Endothelial cell of umbilical vein (primary cell): ENCODE measurements around the gene ZDHHC17. TPM values are rescaled to one million over a fixed set of nuclear protein-coding genes. Genes with fewer than 3 reads are reported as not detected.

ENCODE experiments used
- BruUV-seq: library from RNA; stranded (reverse); fragments of 400-500 nt; replicated peaks from 2 replicates; lab custom pipeline; 2021; lab: Mats Ljungman, UMichigan
- CTCF ChIA-PET: fragments of 300-600, 350-600 bp; sonication (Branson Sonifier 250); formaldehyde crosslinking; loops from one replicate; lab custom pipeline; 2021; ENCODE audit warnings: antibody characterized with exemption, inconsistent platforms; lab: Charles Lee
- POLR2A ChIA-PET: fragments of 300-600, 350-600 bp; sonication (Branson Sonifier 250); formaldehyde crosslinking; loops from one replicate; lab custom pipeline; 2021; ENCODE audit warnings: antibody characterized with exemption, inconsistent platforms; lab: Charles Lee
- DNase-seq: peaks from one replicate; pipeline ENCODE4 v3.0.0-alpha.2; 2011; ENCODE audit warnings: low read depth, low spot score
- FAIRE-seq: peaks from 2 replicates; lab custom pipeline; 2011; peaks lifted over from hg19 to GRCh38; lab: Jason Lieb, UNC
- H2AFZ ChIP-seq: 2 replicates; pipeline ENCODE4 v1.6.0; 2012; ENCODE audit warnings: low read depth, low read length, control low read depth, inconsistent platforms
- H3K27ac ChIP-seq: 2 replicates; pipeline ENCODE4 v1.5.1; 2011; ENCODE audit warnings: low read depth, mild to moderate bottlenecking, control low read depth, low read length, moderate library complexity; ENCODE audit not compliant: insufficient read depth
- H3K27me3 ChIP-seq, 2 experiments: 2 replicates each; pipeline versions ENCODE4 v1.6.0 to v1.6.1; 2011; ENCODE audit warnings: low read length in 2 of 2, mixed read lengths in 1 of 2; ENCODE audit not compliant: control insufficient read depth in 2 of 2, insufficient read depth in 2 of 2
- H3K36me3 ChIP-seq, 2 experiments: 2 replicates in 1 of 2; 3 replicates in 1 of 2; pipeline ENCODE4 v1.5.1; 2011; ENCODE audit warnings: low read length in 2 of 2, mild to moderate bottlenecking in 1 of 2, moderate library complexity in 1 of 2; ENCODE audit not compliant: control insufficient read depth in 2 of 2, insufficient read depth in 2 of 2; ENCODE audit errors: extremely low read depth in 1 of 2
- H3K4me1 ChIP-seq: 3 replicates; pipeline ENCODE4 v1.5.1; 2011; ENCODE audit warnings: mild to moderate bottlenecking, low read length; ENCODE audit not compliant: control insufficient read depth, insufficient read depth; ENCODE audit errors: extremely low read depth
- H3K4me2 ChIP-seq: 2 replicates; pipeline ENCODE4 v1.6.1; 2011; ENCODE audit warnings: low read length, control low read depth, mixed read lengths; ENCODE audit not compliant: insufficient read depth
- H3K4me3 ChIP-seq, 3 experiments: fragments of 200-600 bp in 1 of 3; sonication (generic), shearing (Covaris generic) in 1 of 3; replicated peaks in 1 of 3; 2 replicates each; pipeline ENCODE4 v1.5.1; 2011 to 2016; ENCODE audit warnings: control low read depth in 3 of 3, low read length in 3 of 3, mild to moderate bottlenecking in 2 of 3, inconsistent platforms in 1 of 3, low read depth in 1 of 3, moderate library complexity in 1 of 3; ENCODE audit not compliant: insufficient read depth in 1 of 3
- H3K79me2 ChIP-seq: 2 replicates; pipeline ENCODE4 v1.6.0; 2012; ENCODE audit warnings: low read length, inconsistent platforms; ENCODE audit not compliant: control insufficient read depth, insufficient read depth
- H3K9ac ChIP-seq: replicated peaks from 2 replicates; pipeline ENCODE3; 2011; ENCODE audit warnings: low read length, control low read depth; ENCODE audit not compliant: insufficient read depth; ENCODE audit errors: extremely low read depth
- H3K9me1 ChIP-seq: replicated peaks from 3 replicates; pipeline ENCODE4 v1.6.0; 2011; ENCODE audit warnings: mild to moderate bottlenecking, low read length; ENCODE audit not compliant: control insufficient read depth, insufficient read depth; ENCODE audit errors: extremely low read depth
- H3K9me3 ChIP-seq: replicated peaks from 2 replicates; pipeline ENCODE4 v1.5.1; 2012; ENCODE audit warnings: low read length, inconsistent platforms; ENCODE audit not compliant: control insufficient read depth, insufficient read depth
- H4K20me1 ChIP-seq: replicated peaks from 2 replicates; pipeline ENCODE3; 2011; ENCODE audit warnings: mild to moderate bottlenecking, low read length; ENCODE audit not compliant: control insufficient read depth, insufficient read depth; ENCODE audit errors: extremely low read depth
- CTCF ChIP-seq, 2 donors: IDR thresholded peaks; 1 replicate in 1 of 2; 2 replicates in 1 of 2; pipeline ENCODE4 v1.5.1; 2011; ENCODE audit warnings: low read length in 2 of 2, mild to moderate bottlenecking in 2 of 2, moderate library complexity in 2 of 2, control low read depth in 1 of 2, inconsistent platforms in 1 of 2, low read depth in 1 of 2; ENCODE audit not compliant: insufficient read depth in 1 of 2; ENCODE audit errors: extremely low read depth in 1 of 2
- EZH2 ChIP-seq: IDR thresholded peaks from 2 replicates; pipeline ENCODE4 v1.6.1; 2012; ENCODE audit warnings: borderline replicate concordance, low read depth, mild to moderate bottlenecking, moderate library complexity, low read length, inconsistent platforms; ENCODE audit not compliant: severe bottlenecking
- FOS ChIP-seq: IDR thresholded peaks from 2 replicates; pipeline ENCODE4 v1.6.1; 2011; ENCODE audit warnings: mild to moderate bottlenecking, low read length, moderate library complexity, borderline replicate concordance; ENCODE audit not compliant: insufficient read depth
- GATA2 ChIP-seq: IDR thresholded peaks from 2 replicates; pipeline ENCODE4 v1.7.0; 2011; ENCODE audit warnings: low read depth, mild to moderate bottlenecking, moderate library complexity, mixed read lengths, low read length; ENCODE audit not compliant: insufficient read length, insufficient read depth
- JUN ChIP-seq: IDR thresholded peaks from 2 replicates; pipeline ENCODE4 v1.6.1; 2011; ENCODE audit warnings: borderline replicate concordance, low read depth; ENCODE audit not compliant: insufficient read length, insufficient read depth
- MAX ChIP-seq: IDR thresholded peaks from 2 replicates; pipeline ENCODE4 v1.6.1; 2011; ENCODE audit not compliant: insufficient read depth, insufficient read length
- MYC ChIP-seq: IDR thresholded peaks from one replicate; pipeline ENCODE4 v1.6.1; 2011; ENCODE audit warnings: mild to moderate bottlenecking, low read depth, low read length
- POLR2A ChIP-seq: IDR thresholded peaks from 2 replicates; pipeline ENCODE4 v1.6.1; 2012; ENCODE audit warnings: low read depth, mild to moderate bottlenecking, control low read depth, low read length
- POLR2AphosphoS5 ChIP-seq: IDR thresholded peaks from 2 replicates; pipeline ENCODE4 v1.6.1; 2012; ENCODE audit warnings: low read depth, mild to moderate bottlenecking, control low read depth, low read length, moderate library complexity; ENCODE audit not compliant: insufficient read depth
- dilution Hi-C: fragments of 300-500 bp; cut with MboI; formaldehyde crosslinking; loops from one replicate; pipeline ENCODE4 v1.15.0; 2019; ENCODE audit warnings: low sequenced_read_pairs; ENCODE audit not compliant: extremely low pct_ligation_motif_present
- intact Hi-C: fragments of 100-400 bp; cut with micrococcal nuclease; formaldehyde crosslinking; loops from one replicate; pipeline ENCODE4 v1.10.0; 2022
- polyA plus RNA-seq, 4 experiments: library from polyadenylated mRNA; depleted of rRNA in 3 of 4; stranded (reverse) in 3 of 4; unstranded in 1 of 4; fragments of >200 nt; gene quantifications; 2 replicates each; pipeline versions ENCODE4 v1.2.1 to v1.2.3, GENCODE V29; 2011 to 2012; ENCODE audit warnings: missing spikeins in 1 of 4
- total RNA-seq: library from RNA; stranded (reverse); gene quantifications from 2 replicates; pipeline ENCODE4 v1.2.3, GENCODE V29; 2021

The ZDHHC17 gene
- total and polyA plus RNA-seq, 2 donors (not counting 3 experiments of a cell fraction or from before 2014, with no cell fraction given): 21.2 to 26.9 TPM

DNA sequence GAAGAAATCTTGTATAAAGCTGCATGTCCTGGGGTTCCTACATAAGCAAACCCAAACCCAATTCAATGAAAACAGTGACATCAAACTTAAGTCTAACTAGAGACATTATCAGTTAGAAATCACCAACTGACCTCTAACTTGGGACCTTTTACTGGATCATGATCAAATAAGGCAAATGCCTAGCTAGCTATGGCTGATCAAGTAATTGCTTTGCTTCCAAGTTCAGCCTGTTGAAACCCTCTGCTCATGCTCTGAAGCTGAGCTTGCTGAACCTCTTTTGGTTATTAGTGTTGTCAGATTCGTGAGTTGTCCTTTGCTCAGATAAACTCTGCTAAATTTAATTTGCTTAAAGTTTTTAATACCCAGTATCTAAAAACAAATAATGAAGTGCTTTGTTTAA, 28.9 kb downstream of the ZDHHC17 start:
- H3K79me2 ChIP-seq: peaks cover 18% of the 10 kb centered on the region
- BruUV-seq: no TSS peak

More for the DNA sequence above, 28.9 kb downstream of the ZDHHC17 start:
- H3K4me1 ChIP-seq: no peaks in the 10 kb centered on the region
- no peak overlapping the region for H2AFZ ChIP-seq
- H4K20me1 ChIP-seq: no peaks in the 10 kb centered on the region
- no peaks in the 10 kb centered on the region for H3K27me3 ChIP-seq
- POLR2A ChIA-PET: interaction anchor here (0.6 kb wide), 1 partner anchor 194 kb away, joined by 6 read pairs; no protein-coding TSS in a partner anchor
- TF ChIP-seq JUN (no peak), POLR2A (no peak), POLR2AphosphoS5 (no peak), GATA2 (no peak), MYC (no peak), MAX (no peak), FOS (no peak), EZH2 (no peak), CTCF (IDR thresholded peaks at IDR 0.05; ENCODE audit: extremely low read depth in 1 of 2, insufficient read depth in 1 of 2, low read depth in 1 of 2, low read length in 2 of 2) (no peak)
- H3K9me1 ChIP-seq: no peaks in the 10 kb centered on the region
- H3K4me2 ChIP-seq: no peak overlapping the region
- no peak overlapping the region for H3K4me3 ChIP-seq
- no peak overlapping the region for H3K9ac ChIP-seq
- dilution Hi-C loops: no loop called here
- FAIRE-seq (no peak), DNase-seq (no peak)
- no peaks in the 10 kb centered on the region for H3K9me3 ChIP-seq
- intact Hi-C loops: loop anchor here (5.0 kb wide), 1 partner anchor 134 kb away; no protein-coding TSS in a partner anchor
- CTCF ChIA-PET: interaction anchor here (1.5 to 2.8 kb wide), 2 partner anchors 171 to 218 kb away, joined by 4 to 33 read pairs; no protein-coding TSS in a partner anchor
- H3K27ac ChIP-seq: no peak overlapping the region
- no peaks in the 10 kb centered on the region for H3K36me3 ChIP-seq
